AG10803 (cell line): ENCODE data around the gene FTCD.
A peak's percentile ranks its signal among the peaks of the same experiment; 100 is the strongest.
"Not testable (repeated sequence)": the region's sequence is repeated elsewhere in the genome, so short reads cannot be mapped to it uniquely, and the experiment has no call there.

Experiments used
- DNase-seq: peaks from one replicate; pipeline ENCODE4 v3.0.0; 2010; ENCODE audit warnings: low read depth
- H3K4me3 ChIP-seq: 2 replicates; pipeline ENCODE4 v1.5.1; 2011; ENCODE audit warnings: mild to moderate bottlenecking, low read length, control low read depth
- CTCF ChIP-seq: conservative IDR thresholded peaks from 2 replicates; pipeline ENCODE4 v1.5.1; 2011; ENCODE audit warnings: mild to moderate bottlenecking, low read length, control low read depth, inconsistent platforms

Gene FTCD

DNA sequence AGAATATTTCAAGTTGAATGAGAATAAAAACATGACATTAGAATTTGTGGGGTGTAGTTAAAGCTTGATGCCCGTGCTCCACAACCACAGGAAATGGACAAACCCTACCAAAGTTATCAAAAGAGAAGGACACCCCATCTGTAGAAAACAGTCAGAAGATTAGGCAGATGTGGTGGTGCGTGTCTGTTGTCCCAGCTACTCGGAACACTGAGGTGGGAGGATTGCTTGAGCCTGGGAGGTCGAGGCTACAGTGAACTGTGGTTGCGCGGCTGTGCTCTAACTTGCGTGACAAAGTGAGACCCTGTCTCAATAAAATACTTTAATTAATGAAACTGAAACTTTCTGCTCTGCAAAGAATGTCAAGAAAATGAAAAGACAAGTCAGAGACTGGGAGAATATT is 30.3 kb upstream of the FTCD start:
- H3K4me3 ChIP-seq = no peak overlapping the region
- TF ChIP-seq CTCF = no peak
- DNase-seq = no peak

DNA sequence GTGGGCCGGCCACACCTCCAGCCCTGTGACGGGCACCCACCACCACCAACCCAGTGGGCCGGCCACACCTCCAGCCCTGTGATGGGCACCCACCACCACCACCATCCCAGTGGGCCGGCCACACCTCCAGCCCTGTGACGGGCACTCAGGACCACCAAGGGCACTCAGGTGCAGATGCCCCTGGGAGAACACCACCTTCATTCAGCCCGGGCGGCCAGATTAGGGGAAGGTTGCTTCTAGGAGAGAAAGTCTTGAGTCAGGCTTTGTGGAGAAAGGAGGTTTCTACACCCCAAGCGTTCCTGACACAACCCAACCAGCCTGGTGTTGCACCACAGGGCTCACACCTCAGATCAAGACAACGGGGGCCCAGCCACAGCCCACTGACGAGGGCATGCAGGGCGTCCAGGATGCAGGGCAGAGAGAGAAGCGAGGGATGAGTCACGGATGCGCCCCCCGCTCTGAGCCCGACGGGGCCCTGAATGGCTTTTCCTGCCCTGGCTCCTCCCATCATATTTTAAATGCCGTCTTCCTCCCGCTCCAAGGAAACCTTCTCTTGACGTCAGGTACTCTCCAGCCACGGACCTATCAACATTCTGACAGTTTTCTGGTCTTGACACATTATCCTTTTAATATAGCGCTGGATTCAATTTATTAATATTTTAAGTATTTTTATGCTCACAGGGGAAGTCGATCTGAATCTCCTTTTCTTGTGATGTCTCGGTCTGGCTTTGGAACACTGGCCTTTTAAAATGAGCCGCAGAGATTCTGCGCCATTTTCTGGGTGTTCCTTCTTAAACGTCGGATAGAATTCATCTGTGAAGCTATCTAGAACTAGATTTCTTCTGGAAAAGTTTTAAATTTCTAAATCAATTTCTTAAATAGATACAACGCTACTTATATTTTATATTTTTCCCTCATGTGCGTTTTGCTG is 29.5 kb upstream of the FTCD start:
- no peak for TF ChIP-seq CTCF
- peak; percentile 85 for DNase-seq
- H3K4me3 ChIP-seq = peak overlapping the region; percentile 57

DNA sequence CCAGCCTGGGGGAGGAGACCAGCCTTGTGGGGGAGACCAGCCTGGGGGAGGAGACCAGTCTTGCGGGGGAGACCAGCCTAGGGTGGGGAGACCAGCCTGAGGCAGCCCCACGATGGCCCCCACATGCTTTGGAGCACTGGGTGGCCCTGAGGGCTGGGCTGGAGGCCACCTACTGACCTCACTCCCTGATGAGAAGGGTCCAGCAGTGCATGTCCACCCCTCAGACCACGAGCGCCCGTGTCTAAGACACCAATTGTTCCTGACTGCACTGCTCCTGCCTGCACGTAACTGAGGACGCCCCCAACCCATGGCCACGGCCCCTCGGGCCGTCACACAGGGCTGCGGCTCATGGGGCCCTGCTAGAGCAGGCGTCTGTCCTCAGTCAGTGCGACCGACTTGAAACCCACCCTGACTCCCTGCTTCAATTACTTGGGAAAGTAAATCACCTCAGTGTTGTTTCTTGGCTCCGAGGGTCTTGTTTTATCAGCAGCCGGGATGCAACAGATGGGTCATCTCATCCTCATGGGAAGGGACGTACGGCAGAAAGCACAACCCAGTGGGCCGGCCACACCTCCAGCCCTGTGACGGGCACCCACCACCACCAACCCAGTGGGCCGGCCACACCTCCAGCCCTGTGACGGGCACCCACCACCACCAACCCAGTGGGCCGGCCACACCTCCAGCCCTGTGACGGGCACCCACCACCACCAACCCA is 28.7 kb upstream of the FTCD start, which contains the start of gene SPATC1L:
Gene SPATC1L, minus strand, starts transcription at position 550 of the 715 bp plus-strand sequence. CDS start 1,643 bp downstream, outside the sequence.
- TF ChIP-seq CTCF = no peak
- H3K4me3 ChIP-seq = peak within 1 kb of the TSS; percentile 72
- peak; percentile 66 for DNase-seq

DNA sequence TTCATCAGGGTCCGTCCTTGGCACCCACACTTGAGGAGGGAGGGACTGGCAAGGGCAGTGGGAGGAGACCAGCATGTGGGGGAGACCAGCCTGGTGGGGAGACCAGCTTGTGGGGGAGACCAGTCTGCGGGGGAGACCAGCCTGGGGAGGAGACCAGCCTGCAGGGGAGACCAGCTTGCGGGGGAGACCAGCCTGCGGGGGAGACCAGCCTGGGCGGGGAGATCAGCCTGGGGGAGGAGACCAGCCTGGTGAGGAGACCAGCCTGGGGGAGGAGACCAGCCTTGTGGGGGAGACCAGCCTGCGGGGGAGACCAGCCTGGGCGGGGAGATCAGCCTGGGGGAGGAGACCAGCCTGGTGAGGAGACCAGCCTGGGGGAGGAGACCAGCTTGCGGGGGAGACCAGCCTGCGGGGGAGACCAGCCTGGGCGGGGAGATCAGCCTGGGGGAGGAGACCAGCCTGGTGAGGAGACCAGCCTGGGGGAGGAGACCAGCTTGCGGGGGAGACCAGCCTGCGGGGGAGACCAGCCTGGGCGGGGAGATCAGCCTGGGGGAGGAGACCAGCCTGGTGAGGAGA is 28.0 kb upstream of the FTCD start:
- peak overlapping the region; percentile 72 for H3K4me3 ChIP-seq
- not testable (repeated sequence) for DNase-seq

GRCh38 chr21:46182548-46183336 is 27.4 kb upstream of the FTCD start:
- DNase-seq = no peak
- peak overlapping the region; percentile 13; the same call in 1 of the 2 replicates for H3K4me3 ChIP-seq
- TF ChIP-seq CTCF = no peak

DNA sequence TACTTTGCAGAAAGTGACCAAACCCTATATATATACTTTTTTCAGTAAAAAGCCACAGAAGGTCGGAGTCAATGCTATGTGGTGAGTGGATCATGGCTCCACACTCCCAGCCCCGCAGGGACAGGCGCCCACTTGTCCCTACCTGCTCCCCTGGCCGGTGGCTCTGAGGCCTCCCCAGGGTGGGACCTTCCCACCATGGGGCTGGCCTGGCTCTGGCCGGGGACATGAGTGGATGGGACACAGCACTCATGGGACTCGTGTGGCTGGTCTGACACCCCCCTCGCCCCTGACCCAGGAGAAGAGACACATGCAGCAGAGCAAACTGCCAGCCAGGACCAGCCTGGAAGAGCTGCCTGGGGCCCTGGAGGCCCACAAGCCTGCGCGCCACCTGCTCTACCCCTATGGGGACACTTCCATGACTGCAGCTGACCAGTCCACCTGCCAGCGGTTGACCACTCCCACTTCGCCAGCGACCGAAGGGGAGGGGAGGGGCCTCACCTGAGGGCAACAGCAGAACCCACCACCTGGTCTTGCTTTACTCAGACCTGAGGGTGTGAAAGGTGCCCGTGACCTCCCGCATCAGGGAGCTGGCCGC is 26.7 kb upstream of the FTCD start:
- DNase-seq = no peak

More for the DNA sequence above, 26.7 kb upstream of the FTCD start:
- TF ChIP-seq CTCF = no peak
- H3K4me3 ChIP-seq = no peak overlapping the region
